Aorta (tissue), 5 donors: ENCODE measurements around the gene BTLA. TPM values are rescaled to one million over a fixed set of nuclear protein-coding genes. Genes with fewer than 3 reads are reported as not detected.
"Not testable (repeated sequence)": the region's sequence is repeated elsewhere in the genome, so short reads cannot be mapped to it uniquely, and the experiment has no call there.

Source experiments
- ATAC-seq: fragments of 200-7000 bp; cut with Tn5 transposase; one replicate; pipeline ENCODE4 v1.9.1; 2022; ENCODE audit warnings: moderate library complexity; ENCODE audit not compliant: low FRiP score
- DNase-seq, 2 donors: peaks; one replicate each; pipeline ENCODE4 v3.0.0-alpha.2; 2020
- H3K27ac ChIP-seq, 2 donors: one replicate each; pipeline ENCODE4 v1.5.1; 2013; ENCODE audit warnings: low read length in 2 of 2, mild to moderate bottlenecking in 2 of 2, moderate library complexity in 2 of 2, control low read depth in 1 of 2, inconsistent platforms in 1 of 2, low read depth in 1 of 2
- H3K27me3 ChIP-seq, 2 donors: one replicate each; pipeline ENCODE4 v1.6.1; 2013; ENCODE audit warnings: control low read depth in 1 of 2, low read length in 1 of 2, mild to moderate bottlenecking in 1 of 2, moderate library complexity in 1 of 2; ENCODE audit not compliant: insufficient read depth in 2 of 2, control insufficient read depth in 1 of 2
- H3K36me3 ChIP-seq, 2 donors: one replicate each; pipeline ENCODE4 v1.6.1; 2013; ENCODE audit warnings: control low read depth in 1 of 2, low read length in 1 of 2, mild to moderate bottlenecking in 1 of 2; ENCODE audit not compliant: insufficient read depth in 2 of 2, control insufficient read depth in 1 of 2
- H3K4me1 ChIP-seq, 2 donors: one replicate each; pipeline ENCODE4 v1.6.1; 2013; ENCODE audit warnings: low read length in 2 of 2, control low read depth in 1 of 2, mild to moderate bottlenecking in 1 of 2, moderate library complexity in 1 of 2; ENCODE audit not compliant: insufficient read depth in 2 of 2, control insufficient read depth in 1 of 2
- H3K4me3 ChIP-seq, 2 donors: one replicate each; pipeline ENCODE4 v1.5.1; 2013; ENCODE audit warnings: low read length in 2 of 2, control low read depth in 1 of 2, mild to moderate bottlenecking in 1 of 2
- H3K9me3 ChIP-seq: one replicate; pipeline ENCODE4 v1.6.1; 2013; ENCODE audit warnings: mild to moderate bottlenecking, low read length; ENCODE audit not compliant: control insufficient read depth
- WGBS, 2 donors: extraction: QIAGEN DNeasy Blood & Tissue Kit; methylation state at CpG; one replicate each; pipeline ENCODE4 v1.1.7; 2013; 5-methylcytosine and 5-hydroxymethylcytosine counted together
- intact Hi-C, 2 donors: fragments of 100-400 bp; cut with DNase I; formaldehyde crosslinking; loops; one replicate each; pipeline versions ENCODE4 v1.14.2 to v1.15.0; 2022
- polyA plus RNA-seq, 2 donors: library from polyadenylated mRNA; stranded (reverse); fragments of 200-250 nt; gene quantifications; one replicate each; pipeline ENCODE4 v1.2.3, GENCODE V29; 2013
- total RNA-seq, 2 donors: library from RNA; stranded (reverse); fragmentation: NEBNext Ultra II Directional; extraction: Animal tissue kit (Norgen Biotek cat#: 25700); gene quantifications; one replicate each; pipeline ENCODE4 v1.2.1, GENCODE V29; 2021
- donor health status: healthy with polysubstance abuse.
- donor health status: Bipolar disorder and iron deficiency.
- donor health status: DM: no; HTN: no; CAD: no.
- donor health status: DM: no; HTN: no; CAD: no.
- donor health status: DM: yes; HTN: yes; CAD: no.

The BTLA gene
- total and polyA plus RNA-seq, 4 donors = 0.13 to 3.8 (median 0.83) TPM

DNA sequence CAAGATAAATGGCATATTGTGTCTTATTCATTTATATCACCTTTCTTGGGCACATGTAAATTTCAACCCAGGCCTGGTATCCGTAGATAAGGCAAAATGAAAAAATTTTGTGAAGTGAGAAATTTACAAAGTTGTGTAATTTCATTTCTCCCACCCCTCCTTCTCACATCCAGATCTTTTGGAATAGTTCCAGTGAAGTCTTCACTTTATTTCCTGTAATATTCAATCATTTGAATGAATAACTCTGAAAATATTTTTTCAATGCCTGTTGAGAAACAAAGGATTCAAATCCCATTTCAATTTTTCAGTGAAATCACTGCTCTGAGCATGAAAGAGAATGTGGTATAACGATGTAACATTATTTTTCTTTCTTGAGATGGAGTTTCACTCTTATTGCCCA lies 53.4 kb downstream of the BTLA start:
- H3K27ac ChIP-seq = no peak overlapping the region
- WGBS, 2 donors = 66 to 68% methylated on average over 2 of the region's 2 CpGs

DNA sequence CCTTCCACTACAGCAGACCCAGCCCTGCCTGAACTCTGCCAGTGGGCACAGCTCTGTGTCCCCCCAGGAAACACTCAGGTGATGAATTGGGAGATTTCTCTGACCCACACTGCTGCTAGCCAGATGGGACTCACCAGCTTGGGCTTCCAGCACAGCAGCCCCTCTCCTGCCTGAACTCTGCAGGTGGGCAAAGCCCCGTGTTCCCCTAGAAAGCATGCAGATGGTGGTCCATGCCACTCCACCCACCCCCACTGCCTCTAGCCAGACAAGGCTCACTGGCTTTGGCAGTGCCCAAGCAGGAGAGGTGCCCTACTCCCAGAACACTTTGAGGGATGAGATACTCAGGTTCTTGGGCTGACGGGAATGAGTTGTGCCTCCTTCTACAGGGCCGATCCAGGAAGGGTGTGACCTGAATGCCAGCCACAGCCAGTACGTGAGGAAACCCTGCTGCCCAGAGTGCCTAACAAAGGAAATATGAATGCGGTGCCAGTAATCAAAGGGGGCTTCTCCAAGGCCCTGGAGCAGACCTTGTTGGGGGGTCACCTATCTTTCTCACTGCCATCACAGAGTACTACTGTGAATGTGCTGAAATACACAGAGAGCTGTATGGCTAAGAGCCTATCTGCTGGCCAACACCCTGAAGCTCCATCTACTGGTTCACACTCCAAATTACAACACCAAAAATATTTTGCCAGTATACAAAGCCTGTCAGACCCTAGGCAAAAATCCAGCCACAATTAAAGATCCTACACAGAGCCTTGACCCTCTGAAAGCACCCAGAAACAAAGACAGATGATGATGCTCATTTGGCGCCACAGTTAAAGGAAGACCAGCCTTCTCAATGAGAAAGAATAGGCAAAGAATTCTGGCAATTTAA lies 61.9 kb downstream of the BTLA start:
- Histone ChIP-seq H3K9me3 (no peaks in the 10 kb centered on the region), H3K36me3 (no peaks in the 10 kb centered on the region), H3K4me3 (no peak overlapping the region), H3K27ac (no peak overlapping the region), H3K4me1 (no peaks in the 10 kb centered on the region), H3K27me3 (no peaks in the 10 kb centered on the region)
- whole genome bisulfite sequencing, 2 donors = 92 to 95% methylated on average over 6 of the region's 6 CpGs
- ATAC-seq (no peak), DNase-seq (no peak)
- intact Hi-C loops = no loop called here

More for the DNA sequence above, 53.4 kb downstream of the BTLA start:
- peaks cover 0 to 4% of the 10 kb centered on the region in 2 donors for H3K4me1 ChIP-seq
- ATAC-seq (no peak), DNase-seq (no peak)
- no peaks in the 10 kb centered on the region for H3K9me3 ChIP-seq
- H3K27me3 ChIP-seq = no peaks in the 10 kb centered on the region
- intact Hi-C loops = loop anchor here in 1 of 2 donors (5.0 kb wide), 1 partner anchor 39 kb away; no protein-coding TSS in a partner anchor
- H3K36me3 ChIP-seq = no peaks in the 10 kb centered on the region
- H3K4me3 ChIP-seq = no peak overlapping the region

DNA sequence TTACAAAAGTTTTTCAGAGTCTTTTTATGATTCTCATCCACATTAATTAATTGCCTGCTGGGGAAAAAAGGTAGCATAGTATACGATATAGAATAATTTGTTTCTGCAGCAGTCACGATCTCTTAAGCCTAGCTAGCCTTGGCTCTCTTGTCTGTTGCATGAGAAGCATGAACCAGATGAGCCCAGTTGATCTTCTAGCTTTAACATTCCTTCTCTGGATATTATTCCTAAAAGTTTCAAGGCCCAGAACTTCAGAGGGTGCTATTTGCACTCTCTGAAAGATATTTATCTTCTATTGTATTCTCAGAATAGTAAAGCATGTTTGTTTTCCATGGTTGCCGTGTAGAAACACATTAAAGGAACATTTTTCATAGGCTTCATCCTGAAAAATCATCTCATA lies 69.3 kb downstream of the BTLA start:
- H3K4me3 ChIP-seq = no peak overlapping the region
- no peaks in the 10 kb centered on the region for H3K27me3 ChIP-seq
- no peaks in the 10 kb centered on the region for H3K36me3 ChIP-seq
- H3K4me1 ChIP-seq = no peaks in the 10 kb centered on the region
- 79 to 82% methylated on average over 3 of the region's 3 CpGs for WGBS, 2 donors
- ATAC-seq = no peak
- no peaks in the 10 kb centered on the region for H3K9me3 ChIP-seq
- no peak overlapping the region for H3K27ac ChIP-seq
- no peak for DNase-seq
- intact Hi-C loops = no loop called here

GRCh38 chr3:112427123-112427522 lies 72.1 kb downstream of the BTLA start:
- WGBS, 2 donors = 92 to 98% methylated on average over 5 of the region's 5 CpGs
- DNase-seq = no peak

GRCh38 chr3:112425858-112426750 lies 73.2 kb downstream of the BTLA start:
- H3K9me3 ChIP-seq = no peaks in the 10 kb centered on the region
- WGBS, 2 donors = 95 to 97% methylated on average over 2 of the region's 2 CpGs
- H3K36me3 ChIP-seq = no peaks in the 10 kb centered on the region
- H3K27me3 ChIP-seq = no peaks in the 10 kb centered on the region
- intact Hi-C loops = loop anchor here (1.0 to 2.0 kb wide), 2 partner anchors 67 to 84 kb away; no protein-coding TSS in a partner anchor
- H3K4me1 ChIP-seq = no peaks in the 10 kb centered on the region
- no peak for DNase-seq
- no peak overlapping the region for H3K27ac ChIP-seq
- ATAC-seq = no peak
- H3K4me3 ChIP-seq = no peak overlapping the region

More at GRCh38 chr3:112427123-112427522, 72.1 kb downstream of the BTLA start:
- H3K9me3 ChIP-seq = no peaks in the 10 kb centered on the region
- no peak for ATAC-seq
- no peaks in the 10 kb centered on the region for H3K36me3 ChIP-seq
- intact Hi-C loops = no loop called here
- H3K4me3 ChIP-seq = no peak overlapping the region
- no peak overlapping the region for H3K27ac ChIP-seq
- H3K4me1 ChIP-seq = no peaks in the 10 kb centered on the region
- H3K27me3 ChIP-seq = no peaks in the 10 kb centered on the region

GRCh38 chr3:112425382-112425781 lies 73.9 kb downstream of the BTLA start:
- H3K36me3 ChIP-seq = no peaks in the 10 kb centered on the region
- H3K27ac ChIP-seq = no peak overlapping the region
- ATAC-seq (no peak), DNase-seq (no peak)
- intact Hi-C loops = loop anchor here in 1 of 2 donors (2.0 kb wide), 1 partner anchor 67 kb away; no protein-coding TSS in a partner anchor
- no peak overlapping the region for H3K4me3 ChIP-seq
- H3K4me1 ChIP-seq = no peaks in the 10 kb centered on the region
- no peaks in the 10 kb centered on the region for H3K9me3 ChIP-seq
- 99 to 100% methylated on average over 2 of the region's 2 CpGs for WGBS, 2 donors
- no peaks in the 10 kb centered on the region for H3K27me3 ChIP-seq

DNA sequence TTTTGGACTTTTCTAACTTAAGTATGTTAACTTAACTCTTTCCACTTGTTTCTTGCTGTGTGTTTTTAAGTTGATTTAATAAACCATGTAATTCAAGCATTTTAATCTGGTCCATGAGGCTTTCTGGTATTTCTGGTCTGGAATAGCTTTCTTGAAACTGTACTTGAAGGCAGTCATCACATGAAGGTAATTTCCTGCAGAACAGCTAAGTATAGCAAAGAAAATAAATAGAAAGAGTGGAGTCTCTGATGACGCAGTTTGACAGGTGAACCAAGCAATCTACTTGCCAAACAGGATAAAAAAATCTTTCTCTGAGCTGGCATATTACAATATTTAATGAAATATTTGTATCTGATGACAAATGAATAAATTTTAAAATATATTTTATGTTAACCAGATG lies 74.9 kb downstream of the BTLA start:
- intact Hi-C loops = loop anchor here in 1 of 2 donors (2.0 kb wide), 1 partner anchor 66 kb away; no protein-coding TSS in a partner anchor
- Histone ChIP-seq H3K27me3 (no peaks in the 10 kb centered on the region), H3K4me3 (no peak overlapping the region), H3K36me3 (no peaks in the 10 kb centered on the region), H3K4me1 (no peaks in the 10 kb centered on the region), H3K9me3 (no peaks in the 10 kb centered on the region), H3K27ac (no peak overlapping the region)
- ATAC-seq (no peak), DNase-seq (no peak)
- 5 to 20% methylated on average over 1 of the region's 1 CpG for WGBS, 2 donors

DNA sequence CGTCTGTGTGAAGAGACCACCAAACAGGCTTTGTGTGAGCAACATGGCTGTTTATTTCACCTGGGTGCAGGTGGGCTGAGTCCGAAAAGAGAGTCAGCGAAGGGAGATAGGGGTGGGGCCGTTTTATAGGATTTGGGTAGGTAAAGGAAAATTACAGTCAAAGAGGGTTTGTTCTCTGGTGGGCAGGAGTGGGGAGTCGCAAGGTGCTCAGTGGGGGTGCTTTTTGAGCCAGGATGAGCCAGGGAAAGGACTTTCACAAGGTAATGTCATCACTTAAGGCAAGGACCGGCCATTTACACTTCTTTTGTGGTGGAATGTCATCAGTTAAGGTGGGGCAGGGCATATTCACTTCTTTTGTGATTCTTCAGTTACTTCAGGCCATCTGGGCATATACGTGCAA lies 76.4 kb downstream of the BTLA start:
- H3K27ac ChIP-seq, DNase-seq, H3K9me3 ChIP-seq, H3K36me3 ChIP-seq, intact Hi-C loops, H3K27me3 ChIP-seq, ATAC-seq, H3K4me3 ChIP-seq, H3K4me1 ChIP-seq: not testable (repeated sequence)
- 54 to 85% methylated on average over 2 to 4 of the region's 7 CpGs for WGBS, 2 donors
